ENCODE measurements around the gene TCAIM. TPM values are rescaled to one million over a fixed set of nuclear protein-coding genes. Genes with fewer than 3 reads are reported as not detected.

TCAIM gene
- polyA plus RNA-seq, 1 donor (not counting 4 experiments of a cell fraction or from before 2014, with no cell fraction given) = 28.0 TPM

GRCh38 chr3:44454258-44454657 lies 115.7 kb downstream of the TCAIM start:
- TF ChIP-seq EZH2 (IDR thresholded peaks at IDR 0.05; ENCODE audit: low read length) (no peak), CTCF (optimal IDR thresholded peaks at IDR 0.05 in 1 of 3, IDR thresholded peaks at IDR 0.05 in 1 of 3, conservative IDR thresholded peaks at IDR 0.05 in 1 of 3; ENCODE audit: extremely low read depth in 1 of 3, insufficient read depth in 2 of 3, low read length in 3 of 3) (no peak)
- Histone ChIP-seq H3K9ac (ENCODE audit: control insufficient read depth, extremely low read depth, insufficient read depth, low read length) (no peak overlapping the region), H3K4me2 (ENCODE audit: control insufficient read depth, extremely low read depth, insufficient read depth, low read depth, low read length) (no peak overlapping the region), H3K9me3 (ENCODE audit: control insufficient read depth, low read depth, low read length) (no peaks in the 10 kb centered on the region), H4K20me1 (ENCODE audit: control insufficient read depth, extremely low read depth, insufficient read depth, low read length) (no peaks in the 10 kb centered on the region), H3K27me3 (ENCODE audit: control insufficient read depth, extremely low read depth, insufficient read depth, low read length) (no peaks in the 10 kb centered on the region), H3K79me2 (ENCODE audit: control insufficient read depth, insufficient read depth, low read length) (no peaks in the 10 kb centered on the region), H3K27ac (ENCODE audit: control insufficient read depth, insufficient read depth, low read length) (no peak overlapping the region), H3K9me1 (ENCODE audit: control insufficient read depth, extremely low read depth, insufficient read depth, low read length) (no peaks in the 10 kb centered on the region), H3K36me3 (ENCODE audit: control insufficient read depth in 2 of 2, extremely low read depth in 1 of 2, insufficient read depth in 2 of 2, low read length in 2 of 2) (peaks cover 16 to 30% of the 10 kb centered on the region in 2 experiments), H3K4me1 (ENCODE audit: control insufficient read depth, extremely low read depth, insufficient read depth, low read length) (no peaks in the 10 kb centered on the region), H2AFZ (ENCODE audit: control insufficient read depth, low read length) (no peak overlapping the region), H3K4me3 (ENCODE audit: control insufficient read depth in 2 of 3, extremely low read depth in 1 of 3, insufficient read depth in 2 of 3, low read depth in 1 of 3, low read length in 3 of 3) (no peak overlapping the region)
- FAIRE-seq (no peak), DNase-seq (ENCODE audit: low read depth, low spot score) (no peak)
- dilution Hi-C loops (cut with MboI; ENCODE audit: extremely low pct_ligation_motif_present, low sequenced_read_pairs) = no loop called here

GRCh38 chr3:44455318-44455717 lies 116.8 kb downstream of the TCAIM start:
- dilution Hi-C loops (cut with MboI; ENCODE audit: extremely low pct_ligation_motif_present, low sequenced_read_pairs) = no loop called here
- no peaks in the 10 kb centered on the region for H3K27me3 ChIP-seq (ENCODE audit: control insufficient read depth, extremely low read depth, insufficient read depth, low read length)
- H3K79me2 ChIP-seq (ENCODE audit: control insufficient read depth, insufficient read depth, low read length) = no peaks in the 10 kb centered on the region

More at GRCh38 chr3:44455318-44455717, 116.8 kb downstream of the TCAIM start:
- no peak overlapping the region for H3K4me3 ChIP-seq (ENCODE audit: control insufficient read depth in 2 of 3, extremely low read depth in 1 of 3, insufficient read depth in 2 of 3, low read depth in 1 of 3, low read length in 3 of 3)
- no peak overlapping the region for H3K9ac ChIP-seq (ENCODE audit: control insufficient read depth, extremely low read depth, insufficient read depth, low read length)
- no peak for DNase-seq (ENCODE audit: low read depth, low spot score)
- peaks cover 11 to 26% of the 10 kb centered on the region in 2 experiments for H3K36me3 ChIP-seq (ENCODE audit: control insufficient read depth in 2 of 2, extremely low read depth in 1 of 2, insufficient read depth in 2 of 2, low read length in 2 of 2)
- FAIRE-seq = no peak
- H3K9me3 ChIP-seq (ENCODE audit: control insufficient read depth, low read depth, low read length) = no peaks in the 10 kb centered on the region
- H2AFZ ChIP-seq (ENCODE audit: control insufficient read depth, low read length) = no peak overlapping the region
- H3K4me1 ChIP-seq (ENCODE audit: control insufficient read depth, extremely low read depth, insufficient read depth, low read length) = no peaks in the 10 kb centered on the region
- no peaks in the 10 kb centered on the region for H3K9me1 ChIP-seq (ENCODE audit: control insufficient read depth, extremely low read depth, insufficient read depth, low read length)
- no peak overlapping the region for H3K27ac ChIP-seq (ENCODE audit: control insufficient read depth, insufficient read depth, low read length)
- H4K20me1 ChIP-seq (ENCODE audit: control insufficient read depth, extremely low read depth, insufficient read depth, low read length) = no peaks in the 10 kb centered on the region
- TF ChIP-seq CTCF (optimal IDR thresholded peaks at IDR 0.05 in 1 of 3, IDR thresholded peaks at IDR 0.05 in 1 of 3, conservative IDR thresholded peaks at IDR 0.05 in 1 of 3; ENCODE audit: extremely low read depth in 1 of 3, insufficient read depth in 2 of 3, low read length in 3 of 3) (no peak), EZH2 (IDR thresholded peaks at IDR 0.05; ENCODE audit: low read length) (no peak)
- no peak overlapping the region for H3K4me2 ChIP-seq (ENCODE audit: control insufficient read depth, extremely low read depth, insufficient read depth, low read depth, low read length)

Other genes with a start within 250 kb of the TCAIM start
- gene TOPAZ1, start 96.9 kb upstream of the TCAIM start, polyA plus RNA-seq = not detected in 3 replicates
- 3.0 to 3.3 TPM (median 3.3 TPM) in 3 replicates for gene ZNF445, start 138.9 kb downstream of the TCAIM start, polyA plus RNA-seq
- gene ZKSCAN7, start 216.4 kb downstream of the TCAIM start, polyA plus RNA-seq = 0.93 to 1.9 TPM (median 1.6 TPM) in 3 replicates
- 0.01 to 0.05 TPM (median 0.02 TPM) in 3 replicates for gene ZNF660, start 246.2 kb downstream of the TCAIM start, polyA plus RNA-seq